Smooth muscle cell (in vitro differentiated cells): ENCODE data around the gene TENM4. TPM values are rescaled to one million over a fixed set of nuclear protein-coding genes. Genes with fewer than 3 reads are reported as not detected.

Experiments
- DNase-seq: peaks from one replicate; lab custom pipeline; 2025; ENCODE audit not compliant: unreplicated experiment; lab: John Stamatoyannopoulos, UW
- H2AFZ ChIP-seq: fragments of 200-600 bp; sonication (generic); 2 replicates; pipeline ENCODE4 v1.6.0; 2016; ENCODE audit warnings: antibody characterized with exemption, low read depth, mild to moderate bottlenecking
- H3F3A ChIP-seq: fragments of 200-600 bp; sonication (generic); 2 replicates; pipeline ENCODE4 v1.6.0; 2017; ENCODE audit warnings: antibody characterized with exemption, low read depth
- H3K27ac ChIP-seq: fragments of 200-600 bp; sonication (generic); 2 replicates; pipeline ENCODE4 v1.5.1; 2016; ENCODE audit warnings: low read depth, mild to moderate bottlenecking
- H3K27me3 ChIP-seq: fragments of 200-600 bp; sonication (generic); 2 replicates; pipeline ENCODE4 v1.6.1; 2016; ENCODE audit warnings: low read depth, mild to moderate bottlenecking
- H3K36me3 ChIP-seq: fragments of 200-600 bp; sonication (generic); 2 replicates; pipeline ENCODE4 v1.5.1; 2016; ENCODE audit warnings: low read depth
- H3K4me1 ChIP-seq: fragments of 200-600 bp; sonication (generic); 2 replicates; pipeline ENCODE4 v1.5.1; 2016; ENCODE audit warnings: low read depth
- H3K4me2 ChIP-seq: fragments of 200-600 bp; sonication (generic); 2 replicates; pipeline ENCODE4 v1.6.0; 2016; ENCODE audit warnings: mild to moderate bottlenecking
- H3K4me3 ChIP-seq: fragments of 200-600 bp; sonication (generic); 2 replicates; pipeline ENCODE4 v1.5.1; 2016; ENCODE audit warnings: mild to moderate bottlenecking
- H3K79me2 ChIP-seq: fragments of 200-600 bp; sonication (generic); 2 replicates; pipeline ENCODE4 v1.6.0; 2016; ENCODE audit warnings: low read depth, mild to moderate bottlenecking
- H3K9ac ChIP-seq: fragments of 200-600 bp; sonication (generic); 2 replicates; pipeline ENCODE4 v1.6.0; 2016; ENCODE audit warnings: low read depth
- H3K9me3 ChIP-seq: fragments of 200-600 bp; sonication (generic); replicated peaks from 2 replicates; pipeline ENCODE4 v1.5.1; 2016; ENCODE audit warnings: low read depth
- H4K20me1 ChIP-seq: fragments of 200-600 bp; sonication (generic); 2 replicates; pipeline ENCODE4 v1.6.0; 2016; ENCODE audit warnings: low read depth
- CTCF ChIP-seq: fragments of 200-600 bp; sonication (generic); IDR thresholded peaks from 2 replicates; pipeline ENCODE4 v1.5.1; 2017; ENCODE audit warnings: borderline replicate concordance, mild to moderate bottlenecking, antibody characterized with exemption; ENCODE audit not compliant: insufficient read depth, poor library complexity, severe bottlenecking
- WGBS: methylation state at CpG from one replicate; pipeline ENCODE4 v1.1.7; 2016; ENCODE audit warnings: low lambda C conversion rate; 5-methylcytosine and 5-hydroxymethylcytosine counted together
- polyA plus RNA-seq: library from polyadenylated mRNA; unstranded; fragments of >200 nt; fragmentation: Nextera tagmentation; extraction: Ambion mirVana; gene quantifications from 2 replicates; pipeline ENCODE4 v1.2.1, GENCODE V29; 2016
- total RNA-seq: library from RNA; depleted of rRNA; stranded (reverse); fragments of >200 nt; gene quantifications from 2 replicates; pipeline ENCODE4 v1.2.3, GENCODE V29; 2014

Gene TENM4
- total and polyA plus RNA-seq, 2 experiments from 2014 or later, result 31.6 to 38.2 TPM

- Histone ChIP-seq H3K27me3 (no peaks in the 10 kb centered on the region), H3K4me1 (no peaks in the 10 kb centered on the region), H3K27ac (no peak overlapping the region), H3K9me3 (no peaks in the 10 kb centered on the region), H3K36me3 (no peaks in the 10 kb centered on the region), H3F3A (no peaks in the 10 kb centered on the region), H2AFZ (no peak overlapping the region), H3K79me2 (no peaks in the 10 kb centered on the region), H4K20me1 (no peaks in the 10 kb centered on the region), H3K9ac (no peak overlapping the region), H3K4me2 (no peak overlapping the region), H3K4me3 (no peak overlapping the region)
- 81% methylated on average over 8 of the region's 8 CpGs for WGBS
- no peak for DNase-seq
- TF ChIP-seq CTCF, result no peak
Observed at GRCh38 chr11:78730267-78730824, 710.5 kb downstream of the TENM4 start.

- 84% methylated on average over 5 of the region's 5 CpGs for WGBS
- Histone ChIP-seq H3K36me3 (no peaks in the 10 kb centered on the region), H2AFZ (no peak overlapping the region), H3K4me3 (no peak overlapping the region), H3K4me1 (no peaks in the 10 kb centered on the region), H3F3A (no peaks in the 10 kb centered on the region), H3K27me3 (no peaks in the 10 kb centered on the region), H3K79me2 (no peaks in the 10 kb centered on the region), H3K4me2 (no peak overlapping the region), H4K20me1 (no peaks in the 10 kb centered on the region), H3K9me3 (no peaks in the 10 kb centered on the region), H3K9ac (no peak overlapping the region), H3K27ac (no peak overlapping the region)
- no peak for TF ChIP-seq CTCF
- no peak for DNase-seq
Observed at GRCh38 chr11:78727816-78728215, 713.0 kb downstream of the TENM4 start.

- 94% methylated on average over 5 of the region's 5 CpGs for WGBS
- no peaks in the 10 kb centered on the region for H3K27me3 ChIP-seq
- no peaks in the 10 kb centered on the region for H3K36me3 ChIP-seq
- H3F3A ChIP-seq, result no peaks in the 10 kb centered on the region
- no peak overlapping the region for H2AFZ ChIP-seq
- no peak overlapping the region for H3K27ac ChIP-seq
- no peaks in the 10 kb centered on the region for H3K9me3 ChIP-seq
- no peaks in the 10 kb centered on the region for H3K4me1 ChIP-seq
- no peak for DNase-seq
- H3K4me2 ChIP-seq, result no peak overlapping the region
- H4K20me1 ChIP-seq, result no peaks in the 10 kb centered on the region
- TF ChIP-seq CTCF, result no peak
- H3K4me3 ChIP-seq, result no peak overlapping the region
- no peaks in the 10 kb centered on the region for H3K79me2 ChIP-seq
- H3K9ac ChIP-seq, result no peak overlapping the region
Observed at GRCh38 chr11:78725200-78725599, 715.6 kb downstream of the TENM4 start.

GRCh38 chr11:78722786-78723185, 718.0 kb downstream of the TENM4 start:
- WGBS, result over 99% methylated on average over 5 of the region's 5 CpGs
- H3K27me3 ChIP-seq, result no peaks in the 10 kb centered on the region
- no peaks in the 10 kb centered on the region for H3F3A ChIP-seq
- no peaks in the 10 kb centered on the region for H3K9me3 ChIP-seq
- TF ChIP-seq CTCF, result no peak
- H3K27ac ChIP-seq, result no peak overlapping the region
- no peak for DNase-seq
- no peaks in the 10 kb centered on the region for H3K79me2 ChIP-seq
- no peak overlapping the region for H3K4me3 ChIP-seq
- H4K20me1 ChIP-seq, result no peaks in the 10 kb centered on the region
- H2AFZ ChIP-seq, result no peak overlapping the region
- H3K4me1 ChIP-seq, result no peaks in the 10 kb centered on the region
- no peak overlapping the region for H3K4me2 ChIP-seq
- H3K9ac ChIP-seq, result no peak overlapping the region
- no peaks in the 10 kb centered on the region for H3K36me3 ChIP-seq
